Measurements from ENCODE around the gene AURKA. TPM values are rescaled to one million over a fixed set of nuclear protein-coding genes. Genes with fewer than 3 reads are reported as not detected.
A peak's percentile ranks its signal among the peaks of the same experiment; 100 is the strongest.

Gene AURKA
- total RNA-seq (10 to 100 TPM in 1 of 9 donors, 1 to 10 TPM in 8; 1.4 to 56.6 (median 3.1) TPM), polyA plus RNA-seq (1 to 10 TPM; 1.1 to 5.8 (median 1.3) TPM)
- long read RNA-seq, donor 1, partial matches to known transcripts, result 0 of 10 reads
- long read RNA-seq, donor 1, other reads (novel, unspliced or antisense), result 0 of 10 reads
- long read RNA-seq, donor 2, partial matches to known transcripts, result 6 of 8 reads
- long read RNA-seq, donor 2, other reads (novel, unspliced or antisense), result 0 of 8 reads
- long read RNA-seq, donor 3, partial matches to known transcripts, result 6 of 15 reads
- long read RNA-seq, donor 3, other reads (novel, unspliced or antisense), result 0 of 15 reads
- long read RNA-seq, donor 4, partial matches to known transcripts, result 1 of 1 reads
- long read RNA-seq, donor 4, other reads (novel, unspliced or antisense), result 0 of 1 reads
- long read RNA-seq, donor 5, partial matches to known transcripts, result 0 of 4 reads
- long read RNA-seq, donor 5, other reads (novel, unspliced or antisense), result 2 of 4 reads
- long read RNA-seq, donor 6, result 0 reads
- long read RNA-seq, donor 7, partial matches to known transcripts, result 0 of 5 reads
- long read RNA-seq, donor 7, other reads (novel, unspliced or antisense), result 0 of 5 reads
- long read RNA-seq, donor 8, transcript AURKA-208 (9 exons, 2,114 nt), result major isoform, 5 of 32 reads
- long read RNA-seq, donor 8, partial matches to known transcripts, result 14 of 32 reads
- long read RNA-seq, donor 8, other reads (novel, unspliced or antisense), result 0 of 32 reads
- long read RNA-seq, donor 9, partial matches to known transcripts, result 5 of 7 reads
- long read RNA-seq, donor 9, other reads (novel, unspliced or antisense), result 0 of 7 reads
- long read RNA-seq, donor 10, partial matches to known transcripts, result 0 of 2 reads
- long read RNA-seq, donor 10, other reads (novel, unspliced or antisense), result 0 of 2 reads

GRCh38 chr20:56392132-56392880, at the start of gene AURKA, which contains the start of gene CSTF1:
Gene AURKA (minus strand): TSS chr20:56392215. CDS start chr20:56388197, 4,018 bp downstream.
Gene CSTF1 (plus strand): TSS chr20:56392645. CDS start chr20:56395553, 2,908 bp downstream.
- peak within 1 kb of the TSS; percentile 17 to 83 (median 64) for H3K4me3 ChIP-seq
- peaks cover 11 to 29% of the 10 kb centered on the region in 2 donors for H3K4me1 ChIP-seq (replicated peaks in 1 of 2)
- 0% methylated on average over 30 to 53 of the region's 53 CpGs for WGBS, 4 donors
- DNase-seq, result peak; percentile 99 to 100 (median 99)
- no peaks in the 10 kb centered on the region for H3K27me3 ChIP-seq
- no peaks in the 10 kb centered on the region for H3K9me3 ChIP-seq (replicated peaks in 1 of 3)
- intact Hi-C loops (cut with DNase I), result loop anchor here (5.0 to 10.0 kb wide), 2 partner anchors 72 to 75 kb away; partner anchors contain the start of gene RTF2 (in 2 of the 2)
- peak within 1 kb of the TSS; percentile 43 to 94 (median 68) for H3K27ac ChIP-seq
- peak in 1 of 2 donors; percentile 45 for TF ChIP-seq POLR2A (IDR thresholded peaks at IDR 0.05)
- TF ChIP-seq CTCF (IDR thresholded peaks at IDR 0.05), result no peak
- H3K36me3 ChIP-seq (replicated peaks in 1 of 2), result peaks cover 0 to 22% of the 10 kb centered on the region in 2 donors

GRCh38 chr20:56440346-56441007, 48.5 kb upstream of the AURKA start:
- no peak overlapping the region for H3K4me3 ChIP-seq
- TF ChIP-seq CTCF (IDR thresholded peaks at IDR 0.05) (no peak), POLR2A (IDR thresholded peaks at IDR 0.05) (no peak)
- H3K4me1 ChIP-seq (replicated peaks in 1 of 2), result no peaks in the 10 kb centered on the region
- 54 to 63% (median 59%) methylated on average over 4 of the region's 4 CpGs for WGBS, 4 donors
- intact Hi-C loops (cut with DNase I), result no loop called here
- DNase-seq, result no peak
- no peaks in the 10 kb centered on the region for H3K9me3 ChIP-seq (replicated peaks in 1 of 3)
- peaks cover 1% of the 10 kb centered on the region for H3K27me3 ChIP-seq
- H3K36me3 ChIP-seq (replicated peaks in 1 of 2), result no peaks in the 10 kb centered on the region
- peak overlapping the region in 1 of 5 donors; percentile 40 for H3K27ac ChIP-seq

- Histone ChIP-seq H3K9me3 (replicated peaks in 1 of 3) (no peaks in the 10 kb centered on the region), H3K4me3 (no peak overlapping the region), H3K27ac (peak overlapping the region in 1 of 5 donors; percentile 40), H3K36me3 (replicated peaks in 1 of 2) (no peaks in the 10 kb centered on the region), H3K4me1 (replicated peaks in 1 of 2) (no peaks in the 10 kb centered on the region), H3K27me3 (no peaks in the 10 kb centered on the region)
- intact Hi-C loops (cut with DNase I), result no loop called here
- DNase-seq, result peak in 1 of 7 donors; percentile 25
- TF ChIP-seq CTCF (IDR thresholded peaks at IDR 0.05) (no peak), POLR2A (IDR thresholded peaks at IDR 0.05) (no peak)
- WGBS, 4 donors, result 43 to 59% (median 57%) methylated on average over 5 of the region's 5 CpGs
Observed at GRCh38 chr20:56439771-56440291, 47.8 kb upstream of the AURKA start.

Measured in adrenal gland (tissue), 19 donors.